PFSK-1 (cell line): ENCODE results near the gene GEMIN7.

Experiments used
- FOXP2 ChIP-seq: optimal IDR thresholded peaks from 2 replicates; pipeline ENCODE3; 2011; ENCODE audit warnings: borderline replicate concordance, control low read depth, inconsistent platforms; ENCODE audit not compliant: insufficient read depth; ENCODE audit errors: extremely low read length, extremely low read depth
- POLR2AphosphoS5 ChIP-seq: IDR thresholded peaks from 2 replicates; pipeline ENCODE4 v1.6.1; 2012; ENCODE audit warnings: low read depth, mild to moderate bottlenecking, control low read depth, low read length, moderate library complexity
- REST ChIP-seq, 2 experiments: IDR thresholded peaks; 2 replicates each; pipeline versions ENCODE4 v1.6.1 to v1.8.0; 2011 to 2012; ENCODE audit warnings: low read depth in 2 of 2, low read length in 2 of 2, control low read depth in 1 of 2, inconsistent platforms in 1 of 2, mild to moderate bottlenecking in 1 of 2, moderate library complexity in 1 of 2; ENCODE audit not compliant: insufficient read depth in 1 of 2
- SIN3A ChIP-seq: IDR thresholded peaks from 2 replicates; pipeline ENCODE4 v1.6.1; 2012; ENCODE audit warnings: mild to moderate bottlenecking, low read length, moderate library complexity, borderline replicate concordance; ENCODE audit not compliant: insufficient read depth
- TAF1 ChIP-seq: IDR thresholded peaks from 2 replicates; pipeline ENCODE4 v1.6.1; 2012; ENCODE audit warnings: low read length, control low read depth, borderline replicate concordance; ENCODE audit not compliant: insufficient read depth

Gene GEMIN7

GRCh38 chr19:45128806-45129205, 49.7 kb downstream of the GEMIN7 start:
- TF ChIP-seq FOXP2 = no peak
- TF ChIP-seq TAF1 = no peak
- no peak for TF ChIP-seq SIN3A
- no peak for TF ChIP-seq POLR2AphosphoS5
- no peak for TF ChIP-seq REST (IDR thresholded peaks at IDR 0.05; ENCODE audit: insufficient read depth in 1 of 2, low read depth in 2 of 2, low read length in 2 of 2)

GRCh38 chr19:45130236-45130635, 51.2 kb downstream of the GEMIN7 start:
- no peak for TF ChIP-seq FOXP2
- no peak for TF ChIP-seq SIN3A
- TF ChIP-seq TAF1 = no peak
- TF ChIP-seq REST (IDR thresholded peaks at IDR 0.05; ENCODE audit: insufficient read depth in 1 of 2, low read depth in 2 of 2, low read length in 2 of 2) = no peak
- no peak for TF ChIP-seq POLR2AphosphoS5

- no peak for TF ChIP-seq POLR2AphosphoS5
- no peak for TF ChIP-seq REST (IDR thresholded peaks at IDR 0.05; ENCODE audit: insufficient read depth in 1 of 2, low read depth in 2 of 2, low read length in 2 of 2)
- no peak for TF ChIP-seq TAF1
- no peak for TF ChIP-seq SIN3A
- TF ChIP-seq FOXP2 = no peak
These were observed 52.0 kb downstream of the GEMIN7 start for GRCh38 chr19:45130888-45131615.

GRCh38 chr19:45133661-45134060, 54.6 kb downstream of the GEMIN7 start:
- TF ChIP-seq POLR2AphosphoS5 = no peak
- no peak for TF ChIP-seq TAF1
- TF ChIP-seq FOXP2 = no peak
- no peak for TF ChIP-seq SIN3A
- TF ChIP-seq REST (IDR thresholded peaks at IDR 0.05; ENCODE audit: insufficient read depth in 1 of 2, low read depth in 2 of 2, low read length in 2 of 2) = no peak
